K562 (cell line): ENCODE data around the gene SLC25A45. TPM values are rescaled to one million over a fixed set of nuclear protein-coding genes. Genes with fewer than 3 reads are reported as not detected.

Experiments
- BRD4 ChIP-seq: fragments of 200-600 bp; sonication (generic); IDR thresholded peaks from 2 replicates; pipeline ENCODE4 v1.6.1; 2017; ENCODE audit warnings: inconsistent platforms
- CBFA2T2 ChIP-seq: fragments of 450-650 bp; conservative IDR thresholded peaks from 2 replicates; pipeline ENCODE4 v1.6.1; 2017; ENCODE audit warnings: mild to moderate bottlenecking
- COPS2 ChIP-seq: fragments of 450-650 bp; conservative IDR thresholded peaks from 2 replicates; pipeline ENCODE4 v1.6.1; 2016; ENCODE audit warnings: mild to moderate bottlenecking, moderate library complexity
- CSDE1 ChIP-seq, 2 experiments: fragments of 450-650 bp; IDR thresholded peaks; 2 replicates each; pipeline ENCODE4 v1.6.1; 2016; ENCODE audit warnings: mild to moderate bottlenecking in 1 of 2
- FOXM1 ChIP-seq, 2 experiments: fragments of 450-650 bp in 1 of 2; sonication (generic) in 1 of 2; formaldehyde crosslinking in 1 of 2; IDR thresholded peaks; 2 replicates each; pipeline versions ENCODE4 v1.6.1 to v1.9.0; 2017 to 2022; ENCODE audit warnings: low read depth in 2 of 2, mild to moderate bottlenecking in 2 of 2, missing genetic modification reagents in 1 of 2, moderate library complexity in 1 of 2
- GATAD2A ChIP-seq: fragments of 450-650 bp; IDR thresholded peaks from 2 replicates; pipeline ENCODE4 v1.6.1; 2017
- ILF3 ChIP-seq: fragments of 450-650 bp; IDR thresholded peaks from 2 replicates; pipeline ENCODE4 v1.6.1; 2018; ENCODE audit warnings: antibody characterized with exemption, mild to moderate bottlenecking, moderate library complexity, borderline replicate concordance
- KAT8 ChIP-seq: fragments of 450-650 bp; IDR thresholded peaks from 2 replicates; pipeline ENCODE4 v1.6.1; 2016; ENCODE audit warnings: low read depth, mild to moderate bottlenecking
- PTTG1 ChIP-seq: fragments of 450-650 bp; IDR thresholded peaks from 2 replicates; pipeline ENCODE4 v1.6.1; 2016; ENCODE audit warnings: low read depth, mild to moderate bottlenecking, missing genetic modification characterization, missing compliant biosample characterization
- SMARCC2 ChIP-seq: fragments of 450-650 bp; IDR thresholded peaks from 2 replicates; pipeline ENCODE4 v1.6.1; 2017; ENCODE audit warnings: antibody characterized with exemption, moderate library complexity, mild to moderate bottlenecking, low read depth
- STAT5A ChIP-seq: IDR thresholded peaks from 2 replicates; pipeline ENCODE4 v1.6.1; 2012; ENCODE audit warnings: low read length, inconsistent platforms, borderline replicate concordance
- TEAD1 ChIP-seq, 2 experiments: fragments of 450-650 bp in 1 of 2; sonication (generic) in 1 of 2; formaldehyde crosslinking; IDR thresholded peaks; 2 replicates each; pipeline versions ENCODE4 v1.4.0 to v1.8.0; 2020 to 2022; ENCODE audit warnings: mild to moderate bottlenecking in 2 of 2, missing genetic modification reagents in 1 of 2
- ZNF23 ChIP-seq: fragments of 250-450 bp; sonication (Bioruptor Pico); IDR thresholded peaks from 2 replicates; pipeline ENCODE4 v1.4.0; 2020; ENCODE audit warnings: mild to moderate bottlenecking
- ZNF408 ChIP-seq: fragments of 250-450 bp; sonication (Bioruptor Pico); IDR thresholded peaks from 2 replicates; pipeline ENCODE4 v1.4.0; 2020; ENCODE audit warnings: low read depth, mild to moderate bottlenecking, moderate library complexity
- ZZZ3 ChIP-seq: fragments of 450-650 bp; IDR thresholded peaks from 2 replicates; pipeline ENCODE4 v1.6.1; 2016; ENCODE audit warnings: antibody characterized with exemption, mild to moderate bottlenecking, moderate library complexity
- polyA plus RNA-seq, 8 experiments: library from polyadenylated mRNA; depleted of rRNA in 4 of 8; stranded (reverse) in 5 of 8; unstranded in 3 of 8; fragments of >200 nt; fragmentation: Nextera tagmentation in 2 of 8; fragmentation: Illumina TruSeq in 1 of 8; extraction: Ambion mirVana in 2 of 8; extraction: Trizol in 1 of 8; gene quantifications; 2 replicates each; pipeline versions ENCODE4 v1.2.1 to v1.2.3, GENCODE V29; 2011 to 2014; ENCODE audit warnings: inconsistent platforms in 1 of 8, missing spikeins in 1 of 8
- total RNA-seq, 7 experiments: library from RNA; depleted of rRNA in 6 of 7; stranded (reverse); fragments of >200 nt in 6 of 7; fragmentation: Illumina TruSeq in 2 of 7; extraction: Trizol in 2 of 7; gene quantifications; 2 replicates each; pipeline versions ENCODE4 v1.2.1 to v1.2.3, GENCODE V29; 2011 to 2021; ENCODE audit warnings: low replicate concordance in 1 of 7
- TF ChIP-seq, protein P1 (sequence below): sonication (generic); formaldehyde crosslinking; IDR thresholded peaks from 2 replicates; pipeline ENCODE4 v1.8.1; 2023; ENCODE audit warnings: mild to moderate bottlenecking, missing genetic modification reagents, moderate library complexity
- TF ChIP-seq, protein P2 (sequence below): fragments of 250-450 bp; sonication (Bioruptor Pico); IDR thresholded peaks from 2 replicates; pipeline ENCODE4 v1.8.0; 2022; ENCODE audit warnings: moderate library complexity, mild to moderate bottlenecking, inconsistent platforms
- TF ChIP-seq, protein P3 (sequence below): fragments of 450-650 bp; IDR thresholded peaks from 2 replicates; pipeline ENCODE4 v1.6.1; 2016; ENCODE audit warnings: low read depth, mild to moderate bottlenecking, moderate library complexity
- TF ChIP-seq, protein P4 (sequence below): fragments of 200-400 bp; formaldehyde crosslinking; IDR thresholded peaks from 2 replicates; pipeline ENCODE4 v1.6.1; 2017; ENCODE audit warnings: mild to moderate bottlenecking, low read depth, low read length, moderate library complexity
- TF ChIP-seq, protein P5 (sequence below): fragments of 250-450 bp; sonication (Bioruptor Pico); IDR thresholded peaks from 2 replicates; pipeline ENCODE4 v1.8.0; 2022; ENCODE audit warnings: moderate library complexity, mild to moderate bottlenecking, inconsistent platforms
- TF ChIP-seq, protein P6 (sequence below): sonication (generic); formaldehyde crosslinking; IDR thresholded peaks from 2 replicates; pipeline ENCODE4 v1.8.1; 2022; ENCODE audit warnings: missing genetic modification reagents

The SLC25A45 gene
- total and polyA plus RNA-seq, 9 of the 15 experiments (the other 6 are each of a cell fraction or from before 2014, with no cell fraction given), result 0.15 to 2.3 (median 0.68) TPM

DNA sequence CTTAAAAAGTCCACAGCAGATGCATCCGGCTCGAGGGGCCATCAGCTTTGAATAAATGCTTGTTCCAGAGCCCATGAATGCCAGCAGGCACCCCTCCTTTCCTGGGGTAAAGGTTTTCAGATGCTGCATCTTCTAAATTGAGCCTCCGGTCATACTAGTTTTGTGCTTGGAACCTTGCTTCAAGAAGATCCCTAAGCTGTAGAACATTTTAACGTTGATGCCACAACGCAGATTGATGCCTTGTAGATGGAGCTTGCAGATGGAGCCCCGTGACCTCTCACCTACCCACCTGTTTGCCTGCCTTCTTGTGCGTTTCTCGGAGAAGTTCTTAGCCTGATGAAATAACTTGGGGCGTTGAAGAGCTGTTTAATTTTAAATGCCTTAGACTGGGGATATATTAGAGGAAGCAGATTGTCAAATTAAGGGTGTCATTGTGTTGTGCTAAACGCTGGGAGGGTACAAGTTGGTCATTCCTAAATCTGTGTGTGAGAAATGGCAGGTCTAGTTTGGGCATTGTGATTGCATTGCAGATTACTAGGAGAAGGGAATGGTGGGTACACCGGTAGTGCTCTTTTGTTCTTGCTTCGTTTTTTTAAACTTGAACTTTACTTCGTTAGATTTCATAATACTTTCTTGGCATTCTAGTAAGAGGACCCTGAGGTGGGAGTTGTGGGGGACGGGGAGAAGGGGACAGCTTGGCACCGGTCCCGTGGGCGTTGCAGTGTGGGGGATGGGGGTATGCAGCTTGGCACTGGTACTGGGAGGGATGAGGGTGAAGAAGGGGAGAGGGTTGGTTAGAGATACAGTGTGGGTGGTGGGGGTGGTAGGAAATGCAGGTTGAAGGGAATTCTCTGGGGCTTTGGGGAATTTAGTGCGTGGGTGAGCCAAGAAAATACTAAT is 42.0 kb upstream of the SLC25A45 start (continued):
- TF ChIP-seq, protein P1, sequence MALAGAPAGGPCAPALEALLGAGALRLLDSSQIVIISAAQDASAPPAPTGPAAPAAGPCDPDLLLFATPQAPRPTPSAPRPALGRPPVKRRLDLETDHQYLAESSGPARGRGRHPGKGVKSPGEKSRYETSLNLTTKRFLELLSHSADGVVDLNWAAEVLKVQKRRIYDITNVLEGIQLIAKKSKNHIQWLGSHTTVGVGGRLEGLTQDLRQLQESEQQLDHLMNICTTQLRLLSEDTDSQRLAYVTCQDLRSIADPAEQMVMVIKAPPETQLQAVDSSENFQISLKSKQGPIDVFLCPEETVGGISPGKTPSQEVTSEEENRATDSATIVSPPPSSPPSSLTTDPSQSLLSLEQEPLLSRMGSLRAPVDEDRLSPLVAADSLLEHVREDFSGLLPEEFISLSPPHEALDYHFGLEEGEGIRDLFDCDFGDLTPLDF, result no peak; the same call in 1 of the 2 replicates
- no peak; the same call in 1 of the 2 replicates for TF ChIP-seq PTTG1
- TF ChIP-seq STAT5A, result peak; percentile 6; the same call in 1 of the 2 replicates
- TF ChIP-seq CSDE1 (IDR thresholded peaks at IDR 0.05), result no peak
- TF ChIP-seq BRD4, result no peak
- no peak for TF ChIP-seq FOXM1 (IDR thresholded peaks at IDR 0.05; ENCODE audit: low read depth)
- no peak for TF ChIP-seq FOXM1 (CRISPR knock-in tag; IDR thresholded peaks at IDR 0.05; ENCODE audit: low read depth)
- TF ChIP-seq, protein P2, sequence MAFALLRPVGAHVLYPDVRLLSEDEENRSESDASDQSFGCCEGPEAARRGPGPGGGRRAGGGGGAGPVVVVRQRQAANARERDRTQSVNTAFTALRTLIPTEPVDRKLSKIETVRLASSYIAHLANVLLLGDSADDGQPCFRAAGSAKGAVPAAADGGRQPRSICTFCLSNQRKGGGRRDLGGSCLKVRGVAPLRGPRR, result no peak
- TF ChIP-seq ZZZ3, result no peak
- no peak for TF ChIP-seq KAT8
- TF ChIP-seq, protein P3, sequence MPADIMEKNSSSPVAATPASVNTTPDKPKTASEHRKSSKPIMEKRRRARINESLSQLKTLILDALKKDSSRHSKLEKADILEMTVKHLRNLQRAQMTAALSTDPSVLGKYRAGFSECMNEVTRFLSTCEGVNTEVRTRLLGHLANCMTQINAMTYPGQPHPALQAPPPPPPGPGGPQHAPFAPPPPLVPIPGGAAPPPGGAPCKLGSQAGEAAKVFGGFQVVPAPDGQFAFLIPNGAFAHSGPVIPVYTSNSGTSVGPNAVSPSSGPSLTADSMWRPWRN, result 0 out of 2 replicates have a peak, but pooled peaks have one; percentile 8
- TF ChIP-seq ZNF23 (CRISPR knock-in tag), result no peak
- TF ChIP-seq, protein P4, sequence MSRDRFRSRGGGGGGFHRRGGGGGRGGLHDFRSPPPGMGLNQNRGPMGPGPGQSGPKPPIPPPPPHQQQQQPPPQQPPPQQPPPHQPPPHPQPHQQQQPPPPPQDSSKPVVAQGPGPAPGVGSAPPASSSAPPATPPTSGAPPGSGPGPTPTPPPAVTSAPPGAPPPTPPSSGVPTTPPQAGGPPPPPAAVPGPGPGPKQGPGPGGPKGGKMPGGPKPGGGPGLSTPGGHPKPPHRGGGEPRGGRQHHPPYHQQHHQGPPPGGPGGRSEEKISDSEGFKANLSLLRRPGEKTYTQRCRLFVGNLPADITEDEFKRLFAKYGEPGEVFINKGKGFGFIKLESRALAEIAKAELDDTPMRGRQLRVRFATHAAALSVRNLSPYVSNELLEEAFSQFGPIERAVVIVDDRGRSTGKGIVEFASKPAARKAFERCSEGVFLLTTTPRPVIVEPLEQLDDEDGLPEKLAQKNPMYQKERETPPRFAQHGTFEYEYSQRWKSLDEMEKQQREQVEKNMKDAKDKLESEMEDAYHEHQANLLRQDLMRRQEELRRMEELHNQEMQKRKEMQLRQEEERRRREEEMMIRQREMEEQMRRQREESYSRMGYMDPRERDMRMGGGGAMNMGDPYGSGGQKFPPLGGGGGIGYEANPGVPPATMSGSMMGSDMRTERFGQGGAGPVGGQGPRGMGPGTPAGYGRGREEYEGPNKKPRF, result no peak
- TF ChIP-seq SMARCC2, result no peak
- TF ChIP-seq CBFA2T2, result no peak
- TF ChIP-seq COPS2, result no peak
- peak; percentile 58 to 77; a peak in 3 of 4 replicates for TF ChIP-seq TEAD1 (CRISPR knock-in tag; IDR thresholded peaks at IDR 0.05)
- TF ChIP-seq ILF3, result no peak
- TF ChIP-seq, protein P5, sequence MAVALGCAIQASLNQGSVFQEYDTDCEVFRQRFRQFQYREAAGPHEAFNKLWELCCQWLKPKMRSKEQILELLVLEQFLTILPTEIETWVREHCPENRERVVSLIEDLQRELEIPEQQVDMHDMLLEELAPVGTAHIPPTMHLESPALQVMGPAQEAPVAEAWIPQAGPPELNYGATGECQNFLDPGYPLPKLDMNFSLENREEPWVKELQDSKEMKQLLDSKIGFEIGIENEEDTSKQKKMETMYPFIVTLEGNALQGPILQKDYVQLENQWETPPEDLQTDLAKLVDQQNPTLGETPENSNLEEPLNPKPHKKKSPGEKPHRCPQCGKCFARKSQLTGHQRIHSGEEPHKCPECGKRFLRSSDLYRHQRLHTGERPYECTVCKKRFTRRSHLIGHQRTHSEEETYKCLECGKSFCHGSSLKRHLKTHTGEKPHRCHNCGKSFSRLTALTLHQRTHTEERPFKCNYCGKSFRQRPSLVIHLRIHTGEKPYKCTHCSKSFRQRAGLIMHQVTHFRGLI (CRISPR knock-in tag), result no peak
- TF ChIP-seq GATAD2A, result no peak
- no peak for TF ChIP-seq ZNF408
- TF ChIP-seq, protein P6, sequence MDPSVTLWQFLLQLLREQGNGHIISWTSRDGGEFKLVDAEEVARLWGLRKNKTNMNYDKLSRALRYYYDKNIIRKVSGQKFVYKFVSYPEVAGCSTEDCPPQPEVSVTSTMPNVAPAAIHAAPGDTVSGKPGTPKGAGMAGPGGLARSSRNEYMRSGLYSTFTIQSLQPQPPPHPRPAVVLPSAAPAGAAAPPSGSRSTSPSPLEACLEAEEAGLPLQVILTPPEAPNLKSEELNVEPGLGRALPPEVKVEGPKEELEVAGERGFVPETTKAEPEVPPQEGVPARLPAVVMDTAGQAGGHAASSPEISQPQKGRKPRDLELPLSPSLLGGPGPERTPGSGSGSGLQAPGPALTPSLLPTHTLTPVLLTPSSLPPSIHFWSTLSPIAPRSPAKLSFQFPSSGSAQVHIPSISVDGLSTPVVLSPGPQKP (CRISPR knock-in tag), result no peak
